PC-3 (cell line): Measurements from ENCODE around the gene PIGC. TPM values are rescaled to one million over a fixed set of nuclear protein-coding genes. Genes with fewer than 3 reads are reported as not detected.

Experiments
- ATAC-seq: fragments of 200-7000 bp; cut with Tn5 transposase; 2 replicates; pipeline ENCODE4 v1.9.1; 2020; ENCODE audit warnings: mild to moderate bottlenecking, moderate library complexity
- BruUV-seq: library from RNA; stranded (reverse); fragments of 400-500 nt; replicated peaks from 2 replicates; lab custom pipeline; 2021; lab: Mats Ljungman, UMichigan
- CTCF ChIA-PET: fragments of 300-600 bp; sonication (Branson Sonifier 250); formaldehyde crosslinking; loops from one replicate; lab custom pipeline; 2022; ENCODE audit warnings: antibody characterized with exemption; lab: Charles Lee
- POLR2A ChIA-PET: fragments of 300-600 bp; sonication (Branson Sonifier 250); formaldehyde crosslinking; loops from one replicate; lab custom pipeline; 2022; ENCODE audit warnings: antibody characterized with exemption; ENCODE audit not compliant: unreplicated experiment; lab: Charles Lee
- DNase-seq: peaks from one replicate; pipeline ENCODE4 v3.0.0-alpha.2; 2015
- H2AFZ ChIP-seq: fragments of 300-600 bp; sonication (generic); 2 replicates; pipeline ENCODE4 v1.6.0; 2016; ENCODE audit warnings: antibody characterized with exemption, low read length
- H3F3A ChIP-seq: fragments of 300-600 bp; sonication (generic); one replicate; pipeline ENCODE4 v1.6.0; 2017; ENCODE audit warnings: antibody characterized with exemption, low read length, control low read depth, mild to moderate bottlenecking; ENCODE audit not compliant: unreplicated experiment
- H3K27ac ChIP-seq: fragments of 300-600 bp; sonication (generic); 2 replicates; pipeline ENCODE4 v1.5.1; 2016; ENCODE audit warnings: mild to moderate bottlenecking, low read length
- H3K27me3 ChIP-seq: fragments of 300-600 bp; sonication (generic); 2 replicates; pipeline ENCODE4 v1.6.1; 2016; ENCODE audit warnings: low read length, mixed read lengths
- H3K36me3 ChIP-seq: fragments of 300-600 bp; sonication (generic); 2 replicates; pipeline ENCODE4 v1.6.1; 2016; ENCODE audit warnings: low read depth, mixed run types, low read length, mixed read lengths
- H3K4me1 ChIP-seq: fragments of 300-600 bp; sonication (generic); 2 replicates; pipeline ENCODE4 v1.5.1; 2016; ENCODE audit warnings: low read length; ENCODE audit not compliant: insufficient read depth
- H3K4me2 ChIP-seq: fragments of 300-600 bp; sonication (generic); 2 replicates; pipeline ENCODE4 v1.6.0; 2016; ENCODE audit warnings: low read length
- H3K4me3 ChIP-seq: fragments of 300-600 bp; sonication (generic); 2 replicates; pipeline ENCODE4 v1.5.1; 2016; ENCODE audit warnings: mild to moderate bottlenecking, low read length, mixed read lengths
- H3K79me2 ChIP-seq: fragments of 300-600 bp; sonication (generic); 2 replicates; pipeline ENCODE4 v1.6.1; 2017; ENCODE audit warnings: low read length, mixed read lengths
- H3K9ac ChIP-seq: fragments of 300-600 bp; sonication (generic); 2 replicates; pipeline ENCODE4 v1.6.0; 2016; ENCODE audit warnings: mild to moderate bottlenecking, low read length
- H3K9me2 ChIP-seq: fragments of 300-600 bp; sonication (generic); replicated peaks from 2 replicates; pipeline ENCODE4 v1.6.1; 2016; ENCODE audit warnings: mixed run types, low read length, mixed read lengths
- H3K9me3 ChIP-seq: fragments of 300-600 bp; sonication (generic); 2 replicates; pipeline ENCODE4 v1.6.1; 2016; ENCODE audit warnings: low read length, mixed read lengths
- H4K20me1 ChIP-seq: fragments of 300-600 bp; sonication (generic); 2 replicates; pipeline ENCODE4 v1.6.1; 2016; ENCODE audit warnings: low read length, mixed read lengths
- EZH2 ChIP-seq: fragments of 300-600 bp; sonication (generic); IDR thresholded peaks from one replicate; pipeline ENCODE4 v1.6.1; 2017; ENCODE audit warnings: antibody characterized with exemption, mild to moderate bottlenecking, low read length; ENCODE audit not compliant: unreplicated experiment
- EZH2phosphoT487 ChIP-seq: fragments of 300-600 bp; sonication (generic); IDR thresholded peaks from 2 replicates; pipeline ENCODE4 v1.6.1; 2018; ENCODE audit warnings: mild to moderate bottlenecking, antibody characterized with exemption, low read length, borderline replicate concordance
- intact Hi-C: fragments of 100-400 bp; cut with micrococcal nuclease; formaldehyde crosslinking; loops from 2 replicates; pipeline ENCODE4 v1.9.0; 2023
- total RNA-seq: library from RNA; depleted of rRNA; stranded (reverse); fragments of >200 nt; gene quantifications from 2 replicates; pipeline ENCODE4 v1.2.3, GENCODE V29; 2014
- TF ChIP-seq, protein P1 (sequence below): fragments of 300-600 bp; sonication (generic); conservative IDR thresholded peaks from 2 replicates; pipeline ENCODE4 v1.5.1; 2017; ENCODE audit warnings: antibody characterized with exemption, low read depth, mild to moderate bottlenecking, low read length

PIGC gene
- total RNA-seq, 1 experiment from 2014 or later: 70.5 TPM

DNA sequence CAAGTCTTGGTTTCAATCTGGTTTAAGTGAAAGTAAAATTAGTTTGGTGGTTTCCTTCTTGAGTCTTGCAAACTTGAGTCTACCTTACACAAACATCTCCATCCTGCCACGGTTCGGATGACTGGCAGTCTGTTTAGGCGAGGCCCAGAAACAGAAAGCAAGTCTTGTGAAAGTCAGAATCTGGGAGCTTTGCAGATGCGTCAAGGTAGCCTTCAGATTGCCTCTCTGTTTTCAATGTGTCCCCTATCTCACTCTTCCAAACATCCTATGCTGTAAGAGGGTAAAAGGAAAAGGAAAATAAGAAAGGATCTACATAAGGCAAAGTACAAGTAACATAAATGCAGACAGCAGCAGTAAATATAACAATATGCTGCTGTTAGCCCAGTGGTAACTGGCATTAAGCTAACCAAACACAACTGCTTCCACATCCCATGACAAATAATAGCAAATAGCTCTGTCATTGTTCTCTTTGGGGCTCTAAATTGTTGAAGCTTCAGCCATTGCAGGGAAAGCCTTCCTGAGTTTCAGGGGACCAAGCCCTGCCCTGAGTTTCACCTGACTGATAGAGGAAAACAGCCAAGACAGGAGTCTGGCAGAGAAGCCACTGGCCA is 49.6 kb downstream of the PIGC start:
- H4K20me1 ChIP-seq: no peaks in the 10 kb centered on the region
- H3K27ac ChIP-seq: peak overlapping the region; percentile 15
- peak overlapping the region; percentile 50 for H2AFZ ChIP-seq
- H3K4me3 ChIP-seq: peak overlapping the region; percentile 2; the same call in 1 of the 2 replicates
- no peaks in the 10 kb centered on the region for H3F3A ChIP-seq
- no peaks in the 10 kb centered on the region for H3K36me3 ChIP-seq
- ChIA-PET POLR2A (interaction anchor here (0.6 to 1.1 kb wide), 3 partner anchors 34 to 915 kb away, joined by 3 to 17 read pairs (median 3); no protein-coding TSS in a partner anchor), CTCF (interaction anchor here (0.7 to 0.9 kb wide), 3 partner anchors 36 to 678 kb away, joined by 3 to 5 read pairs (median 4); no protein-coding TSS in a partner anchor)
- no peaks in the 10 kb centered on the region for H3K9me3 ChIP-seq
- intact Hi-C loops: loop anchor here (1.0 to 10.0 kb wide), 2 partner anchors 34 to 749 kb away; no protein-coding TSS in a partner anchor
- no peak overlapping the region for H3K9ac ChIP-seq
- H3K79me2 ChIP-seq: no peaks in the 10 kb centered on the region
- no peaks in the 10 kb centered on the region for H3K9me2 ChIP-seq
- TF ChIP-seq EZH2phosphoT487 (no peak), EZH2 (no peak)
- TF ChIP-seq, protein P1, sequence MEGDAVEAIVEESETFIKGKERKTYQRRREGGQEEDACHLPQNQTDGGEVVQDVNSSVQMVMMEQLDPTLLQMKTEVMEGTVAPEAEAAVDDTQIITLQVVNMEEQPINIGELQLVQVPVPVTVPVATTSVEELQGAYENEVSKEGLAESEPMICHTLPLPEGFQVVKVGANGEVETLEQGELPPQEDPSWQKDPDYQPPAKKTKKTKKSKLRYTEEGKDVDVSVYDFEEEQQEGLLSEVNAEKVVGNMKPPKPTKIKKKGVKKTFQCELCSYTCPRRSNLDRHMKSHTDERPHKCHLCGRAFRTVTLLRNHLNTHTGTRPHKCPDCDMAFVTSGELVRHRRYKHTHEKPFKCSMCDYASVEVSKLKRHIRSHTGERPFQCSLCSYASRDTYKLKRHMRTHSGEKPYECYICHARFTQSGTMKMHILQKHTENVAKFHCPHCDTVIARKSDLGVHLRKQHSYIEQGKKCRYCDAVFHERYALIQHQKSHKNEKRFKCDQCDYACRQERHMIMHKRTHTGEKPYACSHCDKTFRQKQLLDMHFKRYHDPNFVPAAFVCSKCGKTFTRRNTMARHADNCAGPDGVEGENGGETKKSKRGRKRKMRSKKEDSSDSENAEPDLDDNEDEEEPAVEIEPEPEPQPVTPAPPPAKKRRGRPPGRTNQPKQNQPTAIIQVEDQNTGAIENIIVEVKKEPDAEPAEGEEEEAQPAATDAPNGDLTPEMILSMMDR: no peak
- DNase-seq: peak; percentile 69
- peak; percentile 78 for ATAC-seq
- no peaks in the 10 kb centered on the region for H3K27me3 ChIP-seq
- BruUV-seq: no TSS peak
- peak overlapping the region; percentile 43 for H3K4me2 ChIP-seq
- peaks cover 36% of the 10 kb centered on the region for H3K4me1 ChIP-seq

DNA sequence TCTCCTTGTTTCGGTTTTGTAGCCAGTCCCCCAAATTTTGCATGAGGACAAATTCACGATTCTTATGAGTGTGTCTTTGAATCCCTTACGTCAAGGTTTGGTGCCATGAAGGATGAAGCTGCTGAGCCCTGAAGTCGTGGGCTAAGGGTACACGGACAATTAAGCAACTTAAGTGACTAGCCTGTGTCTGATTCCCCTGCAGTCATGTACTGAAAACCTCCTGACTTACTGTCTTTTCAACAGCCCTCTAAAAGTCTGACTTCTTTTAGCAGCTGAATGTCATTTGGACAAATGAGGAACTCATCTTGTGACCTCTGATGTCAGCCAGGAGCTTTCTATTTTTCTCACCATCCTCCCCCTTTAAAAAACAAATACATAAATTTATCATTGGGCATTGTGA is 50.5 kb downstream of the PIGC start:
- Histone ChIP-seq H3K36me3 (no peaks in the 10 kb centered on the region), H3K27me3 (no peaks in the 10 kb centered on the region), H4K20me1 (no peaks in the 10 kb centered on the region), H3K4me1 (peaks cover 27% of the 10 kb centered on the region), H2AFZ (no peak overlapping the region), H3K79me2 (no peaks in the 10 kb centered on the region), H3K4me2 (no peak overlapping the region), H3K9ac (no peak overlapping the region), H3K9me2 (no peaks in the 10 kb centered on the region), H3K27ac (no peak overlapping the region), H3F3A (no peaks in the 10 kb centered on the region), H3K9me3 (no peaks in the 10 kb centered on the region), H3K4me3 (no peak overlapping the region)
- DNase-seq (no peak), ATAC-seq (no peak)
- no TSS peak for BruUV-seq
- intact Hi-C loops: loop anchor here (10.0 kb wide), 1 partner anchor 749 kb away; no protein-coding TSS in a partner anchor
- ChIA-PET POLR2A (no interaction called here), CTCF (no interaction called here)
- TF ChIP-seq, protein P1: no peak
- TF ChIP-seq EZH2: no peak
- no peak for TF ChIP-seq EZH2phosphoT487

DNA sequence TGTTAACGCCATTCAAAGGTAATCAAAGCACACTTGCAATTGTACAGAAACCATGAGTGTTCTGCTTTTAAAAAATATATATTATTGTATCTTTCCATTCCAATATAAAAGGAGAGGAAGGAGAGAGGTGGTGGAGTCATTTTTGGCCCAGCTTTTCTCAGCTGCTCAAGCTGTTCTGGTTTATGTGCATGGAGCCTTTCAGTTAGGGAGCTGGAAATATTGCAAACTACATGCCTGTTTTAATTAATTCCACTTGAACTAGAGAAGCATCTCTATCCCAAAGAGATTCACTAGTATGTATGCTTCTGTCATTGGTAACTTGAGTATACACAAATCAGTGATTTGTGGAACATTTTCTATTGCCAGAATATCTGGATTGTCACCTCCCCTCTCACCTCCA is 51.9 kb downstream of the PIGC start:
- Histone ChIP-seq H3K79me2 (no peaks in the 10 kb centered on the region), H3K27ac (no peak overlapping the region), H3K27me3 (no peaks in the 10 kb centered on the region), H3K36me3 (no peaks in the 10 kb centered on the region), H3K9ac (no peak overlapping the region), H2AFZ (no peak overlapping the region), H3K9me3 (no peaks in the 10 kb centered on the region), H4K20me1 (no peaks in the 10 kb centered on the region), H3K4me3 (no peak overlapping the region), H3K9me2 (no peaks in the 10 kb centered on the region), H3K4me2 (no peak overlapping the region), H3F3A (no peaks in the 10 kb centered on the region), H3K4me1 (peaks cover 16% of the 10 kb centered on the region)
- ChIA-PET CTCF (no interaction called here), POLR2A (no interaction called here)
- ATAC-seq (no peak), DNase-seq (no peak)
- TF ChIP-seq EZH2phosphoT487 (no peak), EZH2 (no peak)
- TF ChIP-seq, protein P1: no peak
- BruUV-seq: no TSS peak
- intact Hi-C loops: loop anchor here (10.0 kb wide), 1 partner anchor 747 kb away; no protein-coding TSS in a partner anchor
